ENCODE measurements around the gene SPCS3.

The SPCS3 gene

GRCh38 chr4:176350671-176351070, 30.9 kb downstream of the SPCS3 start:
- DNase-seq, result peak in 1 of 2 donors; percentile 19

- no peak for DNase-seq
Observed at GRCh38 chr4:176354884-176355283, 35.1 kb downstream of the SPCS3 start.

- no peak for DNase-seq
Observed at GRCh38 chr4:176357359-176358082, 37.8 kb downstream of the SPCS3 start.

- DNase-seq, result no peak
Observed at GRCh38 chr4:176358083-176358469, 38.3 kb downstream of the SPCS3 start.

GRCh38 chr4:176359590-176359989, 39.8 kb downstream of the SPCS3 start:
- DNase-seq, result no peak

- no peak for DNase-seq
Observed at GRCh38 chr4:176360446-176360845, 40.7 kb downstream of the SPCS3 start.

- DNase-seq, result no peak
Observed at GRCh38 chr4:176363072-176363471, 43.3 kb downstream of the SPCS3 start.

- DNase-seq, result no peak
Observed at GRCh38 chr4:176367771-176368465, 48.2 kb downstream of the SPCS3 start.

GRCh38 chr4:176376032-176376614, 56.4 kb downstream of the SPCS3 start:
- DNase-seq, result peak in 1 of 2 donors; percentile 68

- peak in 1 of 2 donors; percentile 40 for DNase-seq
Observed at GRCh38 chr4:176377780-176378179, 58.0 kb downstream of the SPCS3 start.

GRCh38 chr4:176380352-176381157, 60.8 kb downstream of the SPCS3 start:
- no peak for DNase-seq
